HG02588 (cell line): ENCODE data around the gene RNF224.

Experiments
- ATAC-seq: cut with Tn5 transposase; IDR thresholded peaks from one replicate; pipeline ENCODE4 v1.9.1; 2021; ENCODE audit warnings: mild to moderate bottlenecking, moderate library complexity; ENCODE audit not compliant: unreplicated experiment

The RNF224 gene

GRCh38 chr9:137213160-137214060 is 13.9 kb upstream of the RNF224 start:
- no peak for ATAC-seq

DNA sequence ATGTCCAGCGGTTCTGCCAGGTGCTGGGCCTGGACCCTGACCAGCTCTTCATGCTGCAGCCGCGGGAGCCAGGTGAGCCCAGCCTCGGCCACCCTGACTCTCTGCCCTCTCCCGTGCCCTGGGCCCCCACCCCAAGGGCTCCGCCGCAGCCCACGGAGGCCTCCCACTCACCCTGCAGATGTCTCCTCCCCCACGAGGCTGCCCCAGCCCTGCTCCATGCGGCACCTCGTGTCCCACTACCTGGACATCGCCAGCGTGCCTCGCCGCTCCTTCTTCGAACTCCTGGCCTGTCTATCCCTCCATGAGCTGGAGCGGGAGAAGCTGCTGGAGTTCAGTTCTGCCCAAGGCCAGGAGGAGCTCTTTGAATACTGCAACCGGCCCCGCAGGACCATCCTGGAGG is 12.7 kb upstream of the RNF224 start:
- no peak for ATAC-seq

- no peak for ATAC-seq
Observed at GRCh38 chr9:137215196-137215986, 11.9 kb upstream of the RNF224 start.

DNA sequence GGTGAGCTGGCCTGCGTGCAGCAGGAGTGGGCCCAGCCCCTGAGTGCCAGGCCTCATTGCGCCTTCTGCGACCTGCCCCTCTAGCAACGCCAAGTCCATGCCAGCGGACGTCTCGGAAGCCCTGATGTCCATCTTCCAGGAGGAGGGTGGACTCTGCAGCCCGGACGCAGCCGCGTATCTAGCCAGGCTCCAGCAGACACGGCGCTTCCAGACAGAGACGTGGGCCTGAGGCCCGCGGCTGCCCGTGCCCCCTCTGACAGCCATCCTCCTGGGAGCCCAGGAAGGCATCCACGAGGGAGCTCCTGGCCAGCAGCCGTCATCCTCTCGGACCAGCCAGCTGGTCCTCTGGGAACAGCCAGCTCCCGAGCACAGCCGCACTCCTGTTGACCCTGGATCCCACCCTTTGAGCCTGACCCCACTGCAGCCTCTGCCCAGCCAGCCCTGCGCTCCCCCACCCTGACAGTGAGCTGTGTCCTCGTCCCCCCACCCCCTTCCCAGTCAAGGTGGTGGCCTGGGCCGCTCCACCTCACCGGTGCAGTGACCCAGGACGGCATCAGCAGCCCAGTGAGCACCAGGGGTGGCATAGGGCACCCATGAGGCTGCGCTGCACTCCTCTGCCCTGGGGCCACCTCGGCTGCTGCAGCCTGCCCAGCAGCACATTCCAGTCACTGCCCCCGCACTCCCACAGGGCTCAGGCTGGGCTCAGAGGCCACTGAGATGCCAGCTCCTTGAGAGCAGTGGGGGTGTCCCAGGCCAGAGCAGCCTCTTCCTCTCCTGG is 10.9 kb upstream of the RNF224 start:
- no peak for ATAC-seq

- no peak for ATAC-seq
Observed at GRCh38 chr9:137217276-137218211, 9.8 kb upstream of the RNF224 start.

GRCh38 chr9:137218212-137218753 is 9.0 kb upstream of the RNF224 start:
- no peak for ATAC-seq

DNA sequence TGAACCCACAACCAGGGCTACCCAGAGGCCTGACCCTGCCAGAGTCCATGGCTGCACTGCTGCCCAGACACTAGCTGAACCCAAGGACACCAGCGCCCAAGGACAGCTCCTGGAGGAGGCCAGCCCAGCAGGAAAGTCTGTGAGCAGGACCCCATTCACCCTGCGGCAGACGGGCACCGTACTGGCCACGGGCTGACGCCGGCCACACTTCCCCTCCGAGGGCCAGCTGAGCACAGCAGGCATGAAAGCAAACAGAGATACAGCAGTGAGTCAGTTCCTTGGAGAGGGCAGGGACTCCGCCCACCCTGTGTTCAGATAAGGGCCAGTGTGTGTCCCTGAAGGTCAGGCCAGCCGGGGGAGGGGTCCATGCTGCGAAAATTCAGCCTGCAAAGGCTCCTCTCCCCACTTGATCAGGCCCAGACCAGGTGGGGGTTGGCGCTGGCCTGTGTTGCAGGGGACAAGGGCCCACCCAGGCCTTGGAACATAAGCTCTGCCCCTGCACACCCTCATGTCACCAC is 8.5 kb upstream of the RNF224 start:
- no peak for ATAC-seq

DNA sequence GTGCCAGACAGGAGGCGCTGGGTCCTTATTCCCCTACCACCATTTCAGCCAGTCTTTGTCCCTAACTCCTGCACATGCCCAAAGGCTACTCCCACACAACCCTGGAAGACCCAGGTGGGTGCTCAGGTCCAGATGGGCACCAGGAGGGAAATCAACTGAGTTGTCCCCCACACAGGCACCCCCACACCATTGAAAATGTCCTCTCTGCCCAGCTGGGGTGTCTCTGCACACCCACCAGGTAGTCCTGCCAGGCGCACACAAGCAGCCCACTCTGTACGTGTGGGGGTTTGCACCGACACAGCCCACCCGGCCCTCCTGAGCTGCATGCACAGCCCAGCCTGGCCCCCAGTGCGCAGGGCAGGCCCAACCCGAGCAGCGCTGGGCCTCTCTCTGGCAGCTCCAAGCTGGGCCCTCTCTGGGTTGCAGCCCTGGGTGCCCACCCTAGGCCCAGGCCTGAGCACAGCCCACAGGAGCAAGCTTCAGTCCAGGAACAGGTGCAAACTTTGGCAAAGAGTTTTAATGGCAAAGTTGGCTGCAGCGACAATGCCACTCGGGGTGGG is 7.5 kb upstream of the RNF224 start:
- ATAC-seq: no peak

GRCh38 chr9:137220317-137221094 is 6.8 kb upstream of the RNF224 start:
- ATAC-seq: no peak

GRCh38 chr9:137221095-137221505 is 6.2 kb upstream of the RNF224 start:
- no peak for ATAC-seq

DNA sequence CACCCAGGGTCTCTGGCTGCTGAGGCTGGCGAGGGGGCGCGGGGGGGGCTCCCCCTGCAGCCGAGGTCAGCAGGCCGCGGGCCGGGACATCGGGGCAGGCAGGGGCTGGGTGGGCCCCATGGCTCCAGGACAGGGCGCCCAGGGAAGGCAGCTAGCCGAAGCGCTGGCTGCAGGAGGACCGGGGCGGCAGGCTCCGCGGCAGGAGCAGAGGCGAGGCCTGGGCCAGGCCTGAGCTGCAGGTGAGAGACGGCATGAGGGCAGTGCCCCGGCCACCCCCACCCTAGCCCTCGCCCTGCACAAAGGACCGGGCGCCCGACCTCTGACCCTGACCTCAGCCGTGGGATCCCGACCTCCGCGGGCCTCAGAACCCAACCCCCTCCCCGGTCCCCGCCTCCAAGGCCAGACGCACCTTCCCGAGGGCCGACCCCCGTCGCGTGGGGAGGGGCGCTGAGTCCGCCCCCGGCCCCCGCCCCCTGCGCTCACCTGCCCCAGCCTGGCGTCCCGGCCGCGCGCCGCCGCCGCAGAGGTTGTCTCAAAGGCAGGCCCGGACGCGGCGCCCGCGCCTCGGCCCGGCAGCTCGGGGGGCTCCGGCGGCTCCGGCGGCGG is 5.7 kb upstream of the RNF224 start:
- no peak for ATAC-seq

GRCh38 chr9:137222190-137223077 is 4.9 kb upstream of the RNF224 start, which contains the start of gene RNF208:
Gene RNF208, minus strand, starts transcription at chr9:137222240. Its CDS starts 1,028 bp downstream, at chr9:137221212.
- peak; percentile 8 for ATAC-seq

DNA sequence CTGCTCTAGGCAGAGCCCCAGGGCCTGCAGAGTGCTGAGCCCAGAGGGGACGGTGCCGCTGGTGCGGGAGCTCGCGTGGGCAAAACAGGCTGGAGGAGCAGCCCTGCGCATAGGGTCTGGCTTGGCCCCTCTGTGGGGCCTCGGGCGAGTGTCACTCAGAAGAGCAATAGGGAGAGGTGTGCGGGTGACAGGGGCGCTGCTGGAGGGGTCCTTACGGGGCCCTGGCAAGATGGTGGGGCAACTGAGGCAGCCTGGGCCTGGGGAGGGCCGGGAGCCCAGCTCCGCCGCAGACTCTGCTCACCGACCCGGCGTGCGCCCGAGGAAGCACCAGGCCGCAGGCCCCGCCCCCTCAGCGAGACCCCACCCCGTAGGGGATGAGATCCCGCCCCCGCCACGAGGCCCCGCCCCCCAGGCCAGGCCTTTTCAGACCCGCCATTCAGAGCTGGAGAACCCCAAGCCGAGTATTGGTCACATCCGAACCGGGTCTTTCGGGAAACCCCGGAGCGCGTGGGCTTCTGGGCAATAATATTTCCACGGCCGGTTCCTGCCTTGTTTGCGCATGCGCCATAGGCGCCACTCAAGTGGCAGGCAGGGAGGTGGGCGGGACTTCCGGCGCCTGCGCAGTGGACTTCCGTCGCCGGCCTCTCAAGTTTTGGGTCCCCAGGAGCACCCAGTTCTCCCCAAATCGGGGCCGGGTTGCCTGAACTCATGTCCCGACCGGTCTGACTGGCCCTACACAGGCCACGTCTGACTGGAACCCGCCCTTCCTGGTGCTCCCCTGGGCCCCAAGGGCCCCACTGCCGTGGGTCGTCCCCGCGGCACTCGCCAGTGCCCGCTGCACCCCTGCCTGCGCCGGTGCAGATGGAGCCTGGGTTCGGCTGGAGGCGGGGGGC is 4.0 kb upstream of the RNF224 start:
- ATAC-seq: peak; percentile 67

GRCh38 chr9:137224830-137225694 is 2.2 kb upstream of the RNF224 start, which contains the start of gene CYSRT1:
Gene CYSRT1, plus strand, starts transcription at chr9:137225174. Its CDS starts 448 bp downstream, at chr9:137225622.
- ATAC-seq: no peak
